ENCODE results near the gene STX8.

STX8 gene

DNA sequence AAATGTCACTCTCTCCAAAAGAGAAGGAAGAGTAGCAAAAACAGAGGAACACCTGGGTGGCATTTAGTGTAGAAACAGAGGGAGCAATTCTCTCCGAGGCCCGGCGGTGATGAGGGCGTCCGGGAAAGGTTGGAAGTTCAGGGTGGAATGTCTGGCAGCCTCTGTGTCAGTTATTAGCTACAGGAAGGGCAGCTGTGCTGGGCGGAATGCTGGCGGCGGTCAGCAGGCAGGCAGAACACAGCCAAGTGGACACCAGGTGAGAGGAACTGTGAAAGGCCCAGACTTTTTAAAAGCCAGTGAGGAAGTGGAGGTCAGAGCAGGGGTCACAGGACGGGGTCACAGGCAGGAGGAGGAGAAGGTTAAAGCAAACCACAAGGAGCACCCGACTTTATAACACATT is 316.2 kb downstream of the STX8 start:
- TF ChIP-seq GATA2 (IDR thresholded peaks at IDR 0.05; ENCODE audit: low read depth, low read length) (no peak), GATA3 (IDR thresholded peaks at IDR 0.05; ENCODE audit: low read depth, low read length) (no peak)

DNA sequence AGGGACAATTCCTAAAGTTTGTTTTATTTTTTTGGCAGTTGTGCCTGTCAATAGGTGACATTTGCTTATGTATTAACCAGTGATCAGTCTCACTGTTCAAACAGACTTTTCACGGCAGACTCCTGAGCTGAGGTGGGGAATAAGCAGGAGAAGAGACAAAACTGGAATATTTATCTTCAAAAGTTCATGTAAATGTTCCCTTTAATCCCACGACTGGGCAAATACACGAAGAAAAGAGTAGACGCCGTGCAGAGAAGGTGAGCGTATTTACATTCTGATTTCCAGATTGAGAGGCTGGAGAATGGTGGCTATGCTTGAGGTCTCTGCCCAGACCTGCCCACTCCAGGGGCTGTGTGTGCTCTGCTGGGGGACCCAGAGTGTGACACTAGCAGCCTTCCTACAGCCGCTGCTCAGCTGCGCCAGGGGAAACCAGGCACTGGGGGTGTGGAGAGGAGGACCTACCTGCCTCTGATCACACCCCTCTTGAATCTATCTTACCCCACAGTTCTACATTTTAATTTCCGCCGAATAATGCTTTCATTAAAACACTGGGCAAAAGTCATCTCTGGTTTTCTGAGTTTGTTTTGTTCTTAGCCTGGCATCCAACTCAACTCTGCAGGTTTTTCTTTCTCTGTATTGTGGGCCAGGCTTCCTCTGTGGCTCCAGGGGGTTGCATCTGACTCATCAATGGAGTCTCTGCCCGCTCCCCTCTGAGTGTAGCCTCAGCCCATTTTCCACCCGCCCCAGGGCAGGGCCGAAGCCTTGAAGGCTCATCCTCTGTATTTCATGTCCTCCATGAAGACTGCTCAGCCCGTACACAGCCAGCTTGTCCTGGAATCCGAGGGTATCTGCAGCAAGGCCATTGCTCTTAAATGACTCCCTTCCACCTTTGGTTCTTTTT is 317.3 kb downstream of the STX8 start:
- no peak for TF ChIP-seq GATA2 (IDR thresholded peaks at IDR 0.05; ENCODE audit: low read depth, low read length)
- no peak for TF ChIP-seq GATA3 (IDR thresholded peaks at IDR 0.05; ENCODE audit: low read depth, low read length)

DNA sequence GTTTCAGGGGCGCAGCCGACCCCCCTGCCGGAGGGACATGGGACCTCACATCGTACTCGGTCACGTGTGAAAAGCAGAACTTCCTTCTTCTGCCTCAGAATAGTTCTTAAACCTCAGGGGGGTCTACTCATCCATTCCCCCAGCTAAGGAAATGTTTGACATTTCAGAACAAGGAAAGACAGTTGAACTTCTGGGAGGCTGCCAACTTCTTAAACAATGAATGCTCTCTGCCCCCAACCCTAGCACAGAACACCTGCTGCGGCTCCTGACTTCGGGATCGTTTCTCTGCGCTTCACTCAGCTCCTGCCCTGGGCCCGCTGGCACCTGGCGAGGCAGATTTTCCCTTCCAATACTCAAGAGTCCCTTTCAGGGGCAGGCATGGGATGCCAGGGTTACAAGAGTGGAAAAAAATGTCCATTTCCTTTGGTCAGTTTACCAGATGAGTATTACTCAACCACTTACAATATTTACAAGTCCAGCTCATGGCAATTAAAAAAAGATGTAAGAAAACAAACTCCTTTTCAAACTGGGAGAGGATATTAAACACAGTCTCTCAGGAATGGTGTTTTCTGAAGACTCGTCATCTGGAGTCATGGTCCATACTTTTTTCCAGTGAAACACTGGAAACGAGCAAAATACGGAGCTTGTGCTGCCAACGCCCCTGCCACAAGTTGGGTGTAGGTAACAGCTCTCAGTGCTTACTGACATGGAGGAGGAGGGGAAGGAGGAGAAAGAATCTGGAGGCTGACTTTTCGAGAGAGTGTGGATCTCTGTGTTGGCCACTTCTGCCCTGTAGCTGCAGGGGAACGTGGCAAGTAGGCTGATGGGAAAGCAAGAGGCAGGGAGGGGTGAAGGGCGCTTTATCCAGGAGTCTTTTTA is 318.6 kb downstream of the STX8 start:
- TF ChIP-seq GATA2 (IDR thresholded peaks at IDR 0.05; ENCODE audit: low read depth, low read length): no peak
- no peak for TF ChIP-seq GATA3 (IDR thresholded peaks at IDR 0.05; ENCODE audit: low read depth, low read length)

DNA sequence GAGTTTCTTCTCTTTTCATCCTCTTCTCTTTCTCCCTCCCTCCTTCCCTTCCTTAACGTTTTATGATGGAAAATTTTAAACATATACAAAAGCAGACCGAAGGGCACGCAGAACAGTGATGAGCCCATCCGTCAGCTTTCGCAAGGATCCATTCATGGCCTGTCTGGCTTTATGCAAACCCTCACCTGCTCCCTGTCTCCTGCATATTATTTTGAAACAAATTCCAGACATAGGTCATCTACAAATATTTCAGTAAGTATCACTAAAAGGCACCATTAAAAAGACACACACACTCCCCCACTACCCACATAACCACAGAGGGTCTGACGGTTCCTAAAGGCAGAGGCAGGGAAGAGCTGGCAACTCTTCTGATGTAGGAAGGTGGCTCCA is 319.3 kb downstream of the STX8 start:
- no peak for TF ChIP-seq GATA2 (IDR thresholded peaks at IDR 0.05; ENCODE audit: low read depth, low read length)
- TF ChIP-seq GATA3 (IDR thresholded peaks at IDR 0.05; ENCODE audit: low read depth, low read length): no peak

DNA sequence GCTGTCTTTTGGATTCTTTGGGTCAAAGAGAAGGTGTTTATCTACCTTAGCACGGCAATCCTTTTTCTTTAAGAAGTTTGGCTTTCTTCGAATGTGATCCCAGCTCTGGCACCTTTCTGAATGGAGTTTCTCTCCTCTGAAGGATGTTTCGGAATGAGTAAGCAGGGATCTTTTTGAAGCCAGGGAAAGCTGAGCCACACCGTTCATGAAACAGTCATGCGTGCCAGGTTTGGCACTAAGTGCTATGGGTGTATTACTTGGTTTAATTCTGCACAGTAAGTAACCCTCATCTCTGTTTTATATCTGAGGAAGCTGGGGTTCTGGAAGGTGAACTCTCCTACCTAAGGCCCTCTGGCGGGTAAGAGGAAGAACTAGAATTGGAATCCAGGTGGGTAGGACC is 319.8 kb downstream of the STX8 start:
- TF ChIP-seq GATA2 (IDR thresholded peaks at IDR 0.05; ENCODE audit: low read depth, low read length): no peak
- TF ChIP-seq GATA3 (IDR thresholded peaks at IDR 0.05; ENCODE audit: low read depth, low read length): no peak

DNA sequence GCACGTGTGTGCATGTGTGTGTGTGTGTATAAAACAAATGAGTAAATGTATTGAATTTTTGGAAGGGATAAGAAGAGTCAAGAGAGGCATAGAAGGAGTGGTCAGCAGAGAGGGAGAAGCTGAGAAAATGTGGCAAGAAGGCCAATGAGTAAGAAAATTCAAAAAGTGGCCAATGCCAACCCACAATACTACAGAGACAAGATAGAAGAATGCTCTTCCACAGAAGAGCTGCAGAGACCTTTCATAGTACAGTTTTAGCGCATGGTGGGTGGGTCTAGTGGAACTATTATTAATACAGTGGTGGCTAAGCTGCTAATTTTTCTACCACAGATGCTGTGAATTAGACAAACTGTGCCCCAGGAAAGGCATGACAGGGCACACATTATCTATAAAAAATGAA is 320.8 kb downstream of the STX8 start:
- TF ChIP-seq GATA3 (IDR thresholded peaks at IDR 0.05; ENCODE audit: low read depth, low read length): no peak
- TF ChIP-seq GATA2 (IDR thresholded peaks at IDR 0.05; ENCODE audit: low read depth, low read length): no peak

DNA sequence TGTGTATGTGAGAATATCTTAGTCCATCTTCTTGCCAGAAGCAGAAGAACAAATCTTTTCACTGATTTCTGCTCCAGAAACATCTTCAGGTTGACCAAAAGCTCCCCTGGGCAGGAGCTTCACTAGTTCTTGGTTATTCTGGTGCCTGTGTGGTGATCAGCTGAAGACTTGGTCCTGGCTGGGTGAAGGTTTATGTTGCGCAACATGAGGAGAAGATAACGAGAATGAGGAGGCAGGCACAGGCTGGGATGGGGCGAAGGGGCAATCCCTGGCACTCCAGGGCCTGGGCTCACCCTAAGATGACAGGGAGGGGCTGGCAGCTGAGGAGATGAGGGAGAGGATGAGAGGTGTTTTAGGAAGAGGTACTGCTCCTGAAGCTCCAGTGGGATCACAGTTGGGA is 322.3 kb downstream of the STX8 start:
- TF ChIP-seq GATA3 (IDR thresholded peaks at IDR 0.05; ENCODE audit: low read depth, low read length) (no peak), GATA2 (IDR thresholded peaks at IDR 0.05; ENCODE audit: low read depth, low read length) (no peak)

DNA sequence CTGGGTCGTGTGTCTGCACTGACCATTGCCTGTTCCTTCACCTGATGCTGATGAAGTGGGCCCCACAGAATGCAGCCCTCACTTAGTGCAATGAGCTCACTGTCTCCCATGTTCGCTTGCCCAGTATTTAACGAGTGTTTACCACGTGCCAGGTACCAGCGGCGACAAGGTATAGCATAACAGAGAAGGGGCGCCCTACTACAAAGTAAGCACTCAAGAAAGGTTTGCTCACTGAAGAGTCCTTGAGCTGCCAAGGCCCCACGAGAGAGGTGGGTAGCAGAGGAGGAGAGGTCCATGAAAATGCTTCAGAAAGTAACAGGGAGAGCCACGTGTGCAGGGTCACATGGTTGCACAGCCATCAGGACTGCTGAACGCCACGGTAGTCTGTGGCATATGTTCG is 324.3 kb downstream of the STX8 start:
- TF ChIP-seq GATA2 (IDR thresholded peaks at IDR 0.05; ENCODE audit: low read depth, low read length): no peak
- TF ChIP-seq GATA3 (IDR thresholded peaks at IDR 0.05; ENCODE audit: low read depth, low read length): no peak

DNA sequence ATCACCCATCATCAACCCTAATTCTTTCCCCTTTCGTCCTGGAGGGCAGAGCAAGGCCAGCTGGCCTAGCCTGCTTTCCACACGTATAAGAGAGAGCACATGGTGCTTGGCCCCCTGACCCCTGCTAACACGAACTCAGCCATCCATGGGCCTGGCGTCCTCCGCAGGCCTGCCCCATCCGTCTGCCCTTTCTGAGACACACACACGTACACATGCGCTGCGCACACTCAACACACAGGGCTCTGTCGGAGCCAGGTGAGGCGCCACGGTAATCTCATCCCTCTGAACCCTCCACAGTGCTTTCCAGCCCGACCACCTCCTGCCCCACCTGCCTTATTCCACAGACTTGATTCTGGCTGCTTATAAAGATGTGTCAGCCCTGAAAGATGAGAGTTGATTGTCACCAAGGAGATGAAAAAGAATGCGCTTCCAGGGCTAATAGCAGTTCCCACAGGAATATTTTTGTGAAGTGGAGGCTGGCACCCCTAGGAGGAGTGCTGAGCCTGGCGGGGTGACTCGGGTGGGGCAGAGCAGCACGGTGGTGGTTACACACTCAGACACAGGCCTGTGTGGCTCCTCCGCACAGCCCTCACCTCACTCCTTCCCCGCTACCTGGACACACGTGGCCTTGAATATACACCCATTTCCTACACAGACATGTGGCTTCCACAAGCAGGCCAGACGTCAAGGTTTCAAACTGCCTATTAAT is 326.2 kb downstream of the STX8 start:
- TF ChIP-seq GATA3 (IDR thresholded peaks at IDR 0.05; ENCODE audit: low read depth, low read length) (no peak), GATA2 (IDR thresholded peaks at IDR 0.05; ENCODE audit: low read depth, low read length) (no peak)

DNA sequence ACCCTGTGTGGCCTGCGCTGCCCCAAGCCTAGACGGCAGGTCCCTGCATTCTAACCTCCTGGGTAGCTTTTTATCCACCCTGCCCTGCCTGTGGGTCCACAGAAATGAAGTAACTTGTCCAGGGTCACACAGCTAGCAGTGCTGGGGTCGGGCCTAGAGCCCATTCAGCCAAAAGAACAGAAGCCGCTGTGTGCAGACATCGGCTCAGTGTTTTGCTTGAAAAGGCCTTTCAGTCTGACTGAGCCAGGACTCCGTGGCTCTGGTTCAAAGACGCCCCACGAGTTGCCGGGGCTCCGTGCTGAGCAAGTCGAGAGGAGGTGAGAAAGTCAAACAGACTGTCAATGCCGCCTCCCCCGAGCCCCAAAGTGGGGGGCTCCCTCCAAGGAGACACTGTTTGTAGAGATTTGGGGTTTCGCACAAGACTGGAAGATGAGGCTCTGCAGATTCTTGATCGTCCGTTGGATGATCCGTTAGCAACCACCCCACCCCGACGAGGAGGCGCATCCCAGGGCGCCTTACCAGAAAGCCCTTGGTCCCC is 328.1 kb downstream of the STX8 start:
- TF ChIP-seq GATA3 (IDR thresholded peaks at IDR 0.05; ENCODE audit: low read depth, low read length) (no peak), GATA2 (IDR thresholded peaks at IDR 0.05; ENCODE audit: low read depth, low read length) (no peak)

DNA sequence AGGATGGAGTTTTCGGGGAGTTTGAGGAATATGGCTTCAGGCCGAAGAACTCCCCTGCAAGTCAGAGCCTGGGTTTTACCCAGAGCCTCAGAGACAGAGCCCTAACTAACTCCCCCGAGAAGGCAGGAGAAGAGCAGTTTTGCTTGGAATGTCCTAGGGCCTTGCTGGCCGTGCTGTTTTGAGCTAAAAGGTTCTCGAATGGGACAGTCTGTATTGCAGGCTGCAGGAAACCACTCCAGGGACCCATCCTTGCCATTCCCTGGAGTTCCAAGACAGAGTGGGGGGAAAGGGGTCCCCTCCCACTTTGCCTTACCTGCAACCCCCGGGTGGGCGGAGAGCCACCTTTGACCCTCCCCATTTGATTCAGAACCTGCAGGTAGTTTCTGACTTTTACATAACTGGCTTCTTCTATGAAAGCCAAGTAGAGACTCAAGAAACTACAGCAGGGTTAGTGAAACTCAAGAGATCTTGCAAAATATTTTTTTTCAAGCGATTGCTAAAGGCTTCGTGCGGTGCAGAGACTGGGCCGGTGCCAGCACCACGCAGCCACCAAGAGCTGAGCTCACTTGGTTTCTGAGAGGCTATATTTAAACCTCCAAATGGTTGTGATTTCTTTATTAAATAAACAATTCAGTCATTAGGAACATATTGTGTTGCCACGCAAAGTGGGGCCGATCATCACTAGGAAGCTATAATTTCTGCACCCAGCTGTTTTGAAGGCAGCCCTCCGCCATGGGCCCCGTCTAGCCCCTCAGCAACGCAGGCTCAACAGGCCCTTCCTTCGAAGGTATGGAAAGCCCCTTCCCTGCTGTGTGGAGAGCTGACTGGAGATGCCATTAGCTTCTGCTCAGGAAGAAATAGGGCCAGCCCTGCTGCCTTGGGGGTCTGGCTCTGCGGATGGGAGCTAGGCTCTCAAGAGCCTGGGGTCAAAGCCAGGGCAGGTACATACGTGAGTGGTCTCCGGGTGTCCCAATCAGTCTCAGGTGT is 331.3 kb downstream of the STX8 start:
- TF ChIP-seq GATA3 (IDR thresholded peaks at IDR 0.05; ENCODE audit: low read depth, low read length) (no peak), GATA2 (IDR thresholded peaks at IDR 0.05; ENCODE audit: low read depth, low read length) (no peak)

DNA sequence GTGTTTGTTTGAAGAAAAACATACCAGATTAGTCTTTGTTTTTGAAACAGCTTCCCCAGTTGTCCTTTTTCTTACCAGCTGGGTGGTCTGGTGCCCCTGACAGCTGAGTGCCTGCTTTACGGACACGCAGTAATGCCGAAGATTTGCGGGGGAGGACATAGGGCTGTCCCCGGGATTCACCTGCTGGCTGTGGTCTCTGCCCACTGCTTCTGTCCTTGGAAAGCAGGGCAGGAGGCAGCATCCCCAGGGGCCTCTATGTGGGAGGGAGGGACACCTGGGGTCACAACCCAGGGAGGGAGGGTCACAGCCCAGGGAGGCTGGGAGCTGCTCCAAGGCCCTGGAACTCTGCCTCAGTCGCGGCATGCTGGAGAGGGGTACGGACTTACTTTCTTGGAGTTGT is 332.6 kb downstream of the STX8 start:
- TF ChIP-seq GATA3 (IDR thresholded peaks at IDR 0.05; ENCODE audit: low read depth, low read length) (no peak), GATA2 (IDR thresholded peaks at IDR 0.05; ENCODE audit: low read depth, low read length) (no peak)

DNA sequence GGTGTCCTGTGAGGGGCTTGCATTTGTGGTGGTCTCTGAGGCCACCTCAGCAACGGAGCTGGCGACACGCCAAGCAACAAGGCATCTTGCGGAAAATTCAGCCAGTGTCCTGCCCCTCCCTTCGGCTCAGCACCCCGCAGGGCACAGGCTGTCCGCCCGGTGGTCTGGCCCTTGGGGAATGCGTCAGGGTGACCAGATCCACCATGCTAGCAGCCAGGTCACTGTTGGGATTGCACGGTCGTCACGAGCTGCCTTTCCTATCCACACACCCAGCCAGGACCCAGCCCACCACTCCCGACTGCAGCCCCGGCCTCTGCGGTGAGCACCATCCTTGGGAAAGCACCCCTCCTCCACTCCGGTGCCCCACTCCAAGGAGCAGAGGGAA is 333.1 kb downstream of the STX8 start:
- TF ChIP-seq GATA3 (IDR thresholded peaks at IDR 0.05; ENCODE audit: low read depth, low read length) (no peak), GATA2 (IDR thresholded peaks at IDR 0.05; ENCODE audit: low read depth, low read length) (no peak)

Measured in SH-SY5Y (cell line).